Measurements from ENCODE around the gene ZNF664.

DNA sequence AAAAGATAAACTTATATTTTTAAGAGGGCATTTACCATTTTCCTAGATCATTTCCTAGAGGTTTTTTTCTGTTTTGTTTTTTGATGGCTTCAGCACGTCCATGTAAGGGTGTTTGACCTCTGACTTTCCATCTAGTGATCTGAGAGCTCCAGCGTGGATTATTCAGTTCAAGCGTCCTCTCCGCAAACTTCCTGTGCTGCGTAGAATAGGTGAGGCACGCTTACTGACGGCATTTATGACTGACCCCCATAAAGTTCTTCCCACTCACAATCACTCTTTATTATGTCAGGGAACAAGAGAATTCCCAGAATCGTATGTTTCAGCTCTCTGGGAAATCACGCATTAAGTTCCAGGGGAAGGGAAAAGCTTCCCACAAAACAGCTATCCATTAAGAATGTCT lies 16.8 kb upstream of the ZNF664 start:
- TF ChIP-seq CTCF (IDR thresholded peaks at IDR 0.05), result no peak
- no peak for TF ChIP-seq ZFX (IDR thresholded peaks at IDR 0.05; ENCODE audit: borderline replicate concordance)

All from 22Rv1 (cell line).